HEK293 (cell line): ENCODE results near the gene RAD23B.

Experiments
- CTCF ChIA-PET: fragments of 350-600 bp; formaldehyde crosslinking; extraction: SDS; loops from one replicate; lab custom pipeline; 2021; ENCODE audit warnings: antibody characterized with exemption; lab: Yijun Ruan, JAX
- POLR2A ChIA-PET: fragments of 300-600 bp; formaldehyde crosslinking; extraction: SDS; loops from one replicate; lab custom pipeline; 2020; ENCODE audit warnings: antibody characterized with exemption, inconsistent platforms; lab: Yijun Ruan, JAX
- H3K27ac ChIP-seq: fragments of 200-500 bp; sonication (Bioruptor generic); 2 replicates; pipeline ENCODE4 v1.5.1; 2014; ENCODE audit warnings: low read depth, low read length, control low read depth, inconsistent platforms; ENCODE audit errors: extremely low read depth
- H3K36me3 ChIP-seq, 2 experiments: fragments of 200-500 bp in 1 of 2; sonication (Bioruptor generic) in 1 of 2; 1 replicate in 1 of 2; 2 replicates in 1 of 2; pipeline ENCODE4 v1.5.1; 2014 to 2017; ENCODE audit warnings: inconsistent platforms in 2 of 2, low read length in 2 of 2; ENCODE audit not compliant: control insufficient read depth in 2 of 2, insufficient read depth in 1 of 2
- H3K4me1 ChIP-seq: fragments of 200-500 bp; sonication (Bioruptor generic); 2 replicates; pipeline ENCODE4 v1.5.1; 2014; ENCODE audit warnings: mild to moderate bottlenecking, low read length, inconsistent platforms; ENCODE audit not compliant: control insufficient read depth, insufficient read depth
- H3K4me3 ChIP-seq: 2 replicates; pipeline ENCODE4 v1.5.1; 2011; ENCODE audit warnings: low read depth, mild to moderate bottlenecking, control low read depth, low read length, moderate library complexity
- H3K9me3 ChIP-seq: fragments of 200-500 bp; sonication (Bioruptor generic); 2 replicates; pipeline ENCODE4 v1.5.1; 2014; ENCODE audit warnings: low read depth, low read length, inconsistent platforms; ENCODE audit not compliant: control insufficient read depth, insufficient read depth
- GLI2 ChIP-seq: fragments of 450-650 bp; formaldehyde crosslinking; IDR thresholded peaks from 2 replicates; pipeline ENCODE4; 2017; ENCODE audit warnings: missing biosample characterization, missing genetic modification characterization, low read depth, borderline replicate concordance
- GLIS2 ChIP-seq: fragments of 450-650 bp; formaldehyde crosslinking; IDR thresholded peaks from 2 replicates; pipeline ENCODE4 v1.5.1; 2016; ENCODE audit warnings: missing biosample characterization, missing genetic modification characterization
- SP2 ChIP-seq: fragments of 450-650 bp; formaldehyde crosslinking; IDR thresholded peaks from 2 replicates; pipeline ENCODE4 v1.5.1; 2016; ENCODE audit warnings: missing biosample characterization, missing genetic modification characterization
- TRIM28 ChIP-seq: IDR thresholded peaks from 2 replicates; pipeline ENCODE4 v1.6.1; 2011; ENCODE audit warnings: low read length, control low read depth, borderline replicate concordance
- ZNF202 ChIP-seq: fragments of 450-650 bp; formaldehyde crosslinking; IDR thresholded peaks from 2 replicates; pipeline ENCODE4 v1.5.1; 2016; ENCODE audit warnings: missing biosample characterization, missing genetic modification characterization, borderline replicate concordance
- ZNF239 ChIP-seq: fragments of 450-650 bp; formaldehyde crosslinking; IDR thresholded peaks from 2 replicates; pipeline ENCODE4 v1.5.1; 2016; ENCODE audit warnings: missing biosample characterization, missing genetic modification characterization
- ZNF302 ChIP-seq: fragments of 450-650 bp; formaldehyde crosslinking; IDR thresholded peaks from 2 replicates; pipeline ENCODE4 v1.5.1; 2016; ENCODE audit warnings: missing biosample characterization, missing genetic modification characterization, low read depth
- ZNF335 ChIP-seq: fragments of 450-650 bp; formaldehyde crosslinking; conservative IDR thresholded peaks from 2 replicates; pipeline ENCODE4 v1.5.1; 2016; ENCODE audit warnings: missing biosample characterization, missing genetic modification characterization
- ZNF530 ChIP-seq: fragments of 450-650 bp; formaldehyde crosslinking; IDR thresholded peaks from 2 replicates; pipeline ENCODE4 v1.5.1; 2016; ENCODE audit warnings: low read depth, missing biosample characterization, missing genetic modification characterization
- ZNF558 ChIP-seq: fragments of 450-650 bp; formaldehyde crosslinking; IDR thresholded peaks from 2 replicates; pipeline ENCODE4 v1.5.1; 2016; ENCODE audit warnings: missing biosample characterization, missing genetic modification characterization
- ZNF596 ChIP-seq: fragments of 450-650 bp; IDR thresholded peaks from 2 replicates; pipeline ENCODE4 v1.5.0; 2018; ENCODE audit warnings: missing biosample characterization, mild to moderate bottlenecking, missing genetic modification characterization, moderate library complexity
- ZNF843 ChIP-seq: fragments of 450-650 bp; formaldehyde crosslinking; IDR thresholded peaks from 2 replicates; pipeline ENCODE4 v1.5.1; 2016; ENCODE audit warnings: missing biosample characterization, missing genetic modification characterization
- TF ChIP-seq, protein P1 (sequence below): fragments of 450-650 bp; formaldehyde crosslinking; IDR thresholded peaks from 2 replicates; pipeline ENCODE4 v1.5.1; 2016; ENCODE audit warnings: missing biosample characterization, missing genetic modification characterization
- TF ChIP-seq, protein P2 (sequence below): fragments of 450-650 bp; formaldehyde crosslinking; IDR thresholded peaks from 2 replicates; pipeline ENCODE4 v1.5.1; 2016; ENCODE audit warnings: missing biosample characterization, missing genetic modification characterization
- TF ChIP-seq, protein P3 (sequence below): sonication (generic); formaldehyde crosslinking; IDR thresholded peaks from 2 replicates; pipeline ENCODE4 v1.8.1; 2022; ENCODE audit warnings: mild to moderate bottlenecking, moderate library complexity, missing genetic modification reagents
- TF ChIP-seq, protein P4 (sequence below): fragments of 450-650 bp; formaldehyde crosslinking; IDR thresholded peaks from 2 replicates; pipeline ENCODE4 v1.5.1; 2016; ENCODE audit warnings: missing biosample characterization, missing genetic modification characterization

RAD23B gene

DNA sequence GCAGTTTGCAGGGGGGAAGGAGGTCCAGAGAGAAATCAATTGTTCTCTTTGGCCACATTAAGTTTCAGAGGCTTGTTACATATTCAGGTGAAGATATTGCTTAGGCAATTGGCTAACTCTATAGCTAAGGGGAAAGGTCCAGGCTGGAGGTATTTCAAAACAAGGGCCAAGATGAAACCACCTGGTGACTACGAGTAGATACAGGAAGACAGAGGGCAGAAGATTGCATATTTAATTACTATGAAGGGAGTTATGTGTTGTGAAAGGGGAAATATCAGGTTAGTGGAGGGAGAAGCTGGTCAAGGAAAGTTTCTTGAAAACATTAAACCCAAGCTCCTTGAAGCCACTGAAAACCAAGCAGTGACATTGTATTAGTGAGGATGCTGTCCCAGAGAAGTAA, 1.9 kb upstream of the RAD23B start (continued):
- TF ChIP-seq, protein P1, sequence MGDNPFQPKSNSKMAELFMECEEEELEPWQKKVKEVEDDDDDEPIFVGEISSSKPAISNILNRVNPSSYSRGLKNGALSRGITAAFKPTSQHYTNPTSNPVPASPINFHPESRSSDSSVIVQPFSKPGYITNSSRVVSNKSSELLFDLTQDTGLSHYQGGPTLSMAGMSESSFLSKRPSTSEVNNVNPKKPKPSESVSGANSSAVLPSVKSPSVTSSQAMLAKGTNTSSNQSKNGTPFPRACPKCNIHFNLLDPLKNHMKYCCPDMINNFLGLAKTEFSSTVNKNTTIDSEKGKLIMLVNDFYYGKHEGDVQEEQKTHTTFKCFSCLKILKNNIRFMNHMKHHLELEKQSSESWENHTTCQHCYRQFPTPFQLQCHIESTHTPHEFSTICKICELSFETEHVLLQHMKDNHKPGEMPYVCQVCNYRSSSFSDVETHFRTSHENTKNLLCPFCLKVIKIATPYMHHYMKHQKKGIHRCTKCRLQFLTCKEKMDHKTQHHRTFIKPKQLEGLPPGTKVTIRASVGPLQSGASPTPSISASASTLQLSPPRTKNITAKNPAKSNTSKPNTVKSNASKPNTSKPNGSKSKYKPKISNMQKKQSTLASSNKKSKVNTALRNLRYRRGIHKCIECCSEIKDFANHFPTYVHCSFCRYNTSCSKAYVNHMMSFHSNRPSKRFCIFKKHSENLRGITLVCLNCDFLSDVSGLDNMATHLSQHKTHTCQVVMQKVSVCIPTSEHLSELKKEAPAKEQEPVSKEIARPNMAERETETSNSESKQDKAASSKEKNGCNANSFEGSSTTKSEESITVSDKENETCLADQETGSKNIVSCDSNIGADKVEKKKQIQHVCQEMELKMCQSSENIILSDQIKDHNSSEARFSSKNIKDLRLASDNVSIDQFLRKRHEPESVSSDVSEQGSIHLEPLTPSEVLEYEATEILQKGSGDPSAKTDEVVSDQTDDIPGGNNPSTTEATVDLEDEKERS = no peak
- TF ChIP-seq, all 188 proteins: peak for 0

DNA sequence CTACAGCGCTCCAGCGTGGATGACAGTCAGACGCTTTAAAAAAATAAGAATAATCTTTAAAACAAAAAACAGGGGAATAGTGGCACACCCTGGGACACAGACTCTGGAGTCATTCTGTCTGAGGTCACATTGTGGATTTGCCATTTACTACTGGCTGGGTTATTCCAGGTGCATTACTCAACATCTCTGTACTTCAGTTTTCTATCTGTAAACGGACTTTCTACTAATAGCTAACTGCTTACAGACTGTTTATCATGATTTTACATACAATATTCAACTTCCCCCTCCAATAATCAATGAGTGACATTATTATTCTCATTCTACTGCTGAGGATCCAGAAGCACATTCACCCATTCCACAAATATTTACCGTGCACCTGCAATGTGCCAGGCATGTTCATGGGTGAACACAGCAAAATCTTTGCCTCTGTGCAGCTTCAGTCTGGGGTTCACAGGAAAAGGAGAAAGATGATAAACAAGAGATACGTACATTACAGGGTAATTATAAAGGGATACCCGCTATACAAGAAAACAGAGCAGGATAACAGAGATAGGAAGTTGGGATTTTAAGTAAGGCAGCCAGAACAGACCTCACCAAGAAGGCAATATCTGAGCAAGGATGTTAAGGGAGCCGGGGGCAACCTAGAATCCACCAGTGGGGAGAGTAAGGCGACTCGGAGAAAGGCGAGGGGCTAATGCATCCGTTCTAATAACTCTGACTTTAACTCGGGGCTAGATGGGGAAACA, 984 bp upstream of the RAD23B start:
- Histone ChIP-seq H3K4me1 (no peaks in the 10 kb centered on the region; the same call in 1 of the 2 replicates), H3K9me3 (no peaks in the 10 kb centered on the region), H3K27ac (no peak overlapping the region), H3K36me3 (no peaks in the 10 kb centered on the region), H3K4me3 (peak overlapping the region; percentile 48)
- TF ChIP-seq ZNF558 (tag by site-specific recombination) (no peak), ZNF239 (tag by site-specific recombination) (no peak), ZNF335 (peak; percentile 36), GLI2 (no peak), ZNF530 (tag by site-specific recombination) (no peak), ZNF202 (tag by site-specific recombination) (no peak)
- TF ChIP-seq, protein P1 = no peak
- TF ChIP-seq, protein P2, sequence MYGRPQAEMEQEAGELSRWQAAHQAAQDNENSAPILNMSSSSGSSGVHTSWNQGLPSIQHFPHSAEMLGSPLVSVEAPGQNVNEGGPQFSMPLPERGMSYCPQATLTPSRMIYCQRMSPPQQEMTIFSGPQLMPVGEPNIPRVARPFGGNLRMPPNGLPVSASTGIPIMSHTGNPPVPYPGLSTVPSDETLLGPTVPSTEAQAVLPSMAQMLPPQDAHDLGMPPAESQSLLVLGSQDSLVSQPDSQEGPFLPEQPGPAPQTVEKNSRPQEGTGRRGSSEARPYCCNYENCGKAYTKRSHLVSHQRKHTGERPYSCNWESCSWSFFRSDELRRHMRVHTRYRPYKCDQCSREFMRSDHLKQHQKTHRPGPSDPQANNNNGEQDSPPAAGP (tag by site-specific recombination) = no peak
- TF ChIP-seq, protein P3, sequence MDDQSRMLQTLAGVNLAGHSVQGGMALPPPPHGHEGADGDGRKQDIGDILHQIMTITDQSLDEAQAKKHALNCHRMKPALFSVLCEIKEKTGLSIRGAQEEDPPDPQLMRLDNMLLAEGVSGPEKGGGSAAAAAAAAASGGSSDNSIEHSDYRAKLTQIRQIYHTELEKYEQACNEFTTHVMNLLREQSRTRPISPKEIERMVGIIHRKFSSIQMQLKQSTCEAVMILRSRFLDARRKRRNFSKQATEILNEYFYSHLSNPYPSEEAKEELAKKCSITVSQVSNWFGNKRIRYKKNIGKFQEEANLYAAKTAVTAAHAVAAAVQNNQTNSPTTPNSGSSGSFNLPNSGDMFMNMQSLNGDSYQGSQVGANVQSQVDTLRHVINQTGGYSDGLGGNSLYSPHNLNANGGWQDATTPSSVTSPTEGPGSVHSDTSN (CRISPR knock-in tag) = no peak
- CTCF ChIA-PET = interaction anchor here (2.1 kb wide), 1 partner anchor 12 kb away, joined by 14 read pairs; no protein-coding TSS in a partner anchor
- POLR2A ChIA-PET = interaction anchor here (0.6 to 1.1 kb wide), 3 partner anchors 22 to 91 kb away, joined by 3 to 4 read pairs (median 3); no protein-coding TSS in a partner anchor

DNA sequence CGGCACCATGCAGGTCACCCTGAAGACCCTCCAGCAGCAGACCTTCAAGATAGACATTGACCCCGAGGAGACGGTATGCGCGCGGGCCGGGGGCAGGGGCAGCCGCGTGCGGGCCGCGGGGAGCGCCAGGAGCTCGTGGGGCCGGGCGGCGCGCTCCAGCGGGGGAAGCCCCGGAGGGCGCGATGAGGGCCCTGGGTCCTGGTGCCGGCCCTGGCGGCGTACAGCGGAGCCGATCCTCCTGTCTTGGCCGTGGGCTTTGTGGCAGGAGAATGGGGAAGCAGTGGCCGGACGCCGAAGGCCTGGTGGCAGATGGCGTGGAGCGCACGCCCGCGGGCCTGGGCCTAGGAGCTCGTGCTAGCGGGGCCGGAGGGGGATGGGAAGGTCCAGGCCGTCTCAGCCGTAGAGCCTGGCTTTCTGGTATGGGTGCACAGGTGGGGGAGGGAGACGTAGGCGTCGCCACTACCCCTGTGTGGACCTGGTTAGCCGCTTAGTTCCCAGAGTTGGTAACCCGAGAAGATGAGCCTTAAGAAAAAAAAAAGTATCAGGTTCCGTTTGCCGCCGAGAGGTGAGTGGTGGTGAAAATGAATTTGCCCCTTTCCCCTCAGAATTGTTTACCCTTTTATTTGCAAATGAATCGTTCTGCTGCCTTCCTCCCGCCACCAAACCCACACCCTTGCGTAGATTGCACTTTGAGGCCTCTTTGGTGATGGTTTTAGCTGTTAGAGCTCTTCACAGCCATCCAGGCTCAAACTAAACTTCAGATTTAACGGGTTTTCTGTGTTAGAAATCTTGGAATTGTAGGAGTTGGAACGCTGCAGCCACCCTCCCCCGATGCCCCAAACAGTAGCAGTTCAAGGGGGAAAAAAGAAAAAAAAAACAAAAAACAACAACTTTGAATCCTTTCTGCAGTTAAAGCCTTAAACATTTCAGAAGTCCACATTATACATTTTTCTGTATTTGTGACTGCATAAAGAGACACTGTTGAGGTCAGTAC, 841 bp downstream of the RAD23B start:
- Histone ChIP-seq H3K4me3 (peak overlapping the region; percentile 96), H3K36me3 (no peaks in the 10 kb centered on the region), H3K9me3 (no peaks in the 10 kb centered on the region), H3K27ac (peak overlapping the region; percentile 96), H3K4me1 (no peaks in the 10 kb centered on the region; the same call in 1 of the 2 replicates)
- POLR2A ChIA-PET = interaction anchor here (0.5 to 1.6 kb wide), 5 partner anchors 12 to 206 kb away, joined by 3 to 9 read pairs (median 5); no protein-coding TSS in a partner anchor
- CTCF ChIA-PET = interaction anchor here (0.8 kb wide), 1 partner anchor 57 kb away, joined by 8 read pairs; no protein-coding TSS in a partner anchor
- TF ChIP-seq ZNF596 (tag by site-specific recombination) (no peak), TRIM28 (peak; percentile 60; the same call in 1 of the 2 replicates), ZNF843 (tag by site-specific recombination) (0 out of 2 replicates have a peak, but pooled peaks have one; percentile 23), SP2 (tag by site-specific recombination) (peak; percentile 20; the same call in 1 of the 2 replicates), GLIS2 (tag by site-specific recombination) (peak; percentile 47; the same call in 1 of the 2 replicates), ZNF302 (tag by site-specific recombination) (no peak)
- TF ChIP-seq, protein P4, sequence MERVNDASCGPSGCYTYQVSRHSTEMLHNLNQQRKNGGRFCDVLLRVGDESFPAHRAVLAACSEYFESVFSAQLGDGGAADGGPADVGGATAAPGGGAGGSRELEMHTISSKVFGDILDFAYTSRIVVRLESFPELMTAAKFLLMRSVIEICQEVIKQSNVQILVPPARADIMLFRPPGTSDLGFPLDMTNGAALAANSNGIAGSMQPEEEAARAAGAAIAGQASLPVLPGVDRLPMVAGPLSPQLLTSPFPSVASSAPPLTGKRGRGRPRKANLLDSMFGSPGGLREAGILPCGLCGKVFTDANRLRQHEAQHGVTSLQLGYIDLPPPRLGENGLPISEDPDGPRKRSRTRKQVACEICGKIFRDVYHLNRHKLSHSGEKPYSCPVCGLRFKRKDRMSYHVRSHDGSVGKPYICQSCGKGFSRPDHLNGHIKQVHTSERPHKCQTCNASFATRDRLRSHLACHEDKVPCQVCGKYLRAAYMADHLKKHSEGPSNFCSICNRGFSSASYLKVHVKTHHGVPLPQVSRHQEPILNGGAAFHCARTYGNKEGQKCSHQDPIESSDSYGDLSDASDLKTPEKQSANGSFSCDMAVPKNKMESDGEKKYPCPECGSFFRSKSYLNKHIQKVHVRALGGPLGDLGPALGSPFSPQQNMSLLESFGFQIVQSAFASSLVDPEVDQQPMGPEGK = peak; percentile 67
